GM18498 (cell line): ENCODE measurements around the gene CST1.
"Not testable (repeated sequence)": the region's sequence is repeated elsewhere in the genome, so short reads cannot be mapped to it uniquely, and the experiment has no call there.

ENCODE experiments used
- ATAC-seq: cut with Tn5 transposase; IDR thresholded peaks from one replicate; pipeline ENCODE4 v1.9.1; 2021; ENCODE audit warnings: mild to moderate bottlenecking, moderate library complexity; ENCODE audit not compliant: unreplicated experiment

Gene CST1, protein sequence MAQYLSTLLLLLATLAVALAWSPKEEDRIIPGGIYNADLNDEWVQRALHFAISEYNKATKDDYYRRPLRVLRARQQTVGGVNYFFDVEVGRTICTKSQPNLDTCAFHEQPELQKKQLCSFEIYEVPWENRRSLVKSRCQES

GRCh38 chr20:23750786-23751185 lies at the start of gene CST1:
Gene CST1, minus strand, starts transcription at chr20:23750935. Its CDS starts 69 bp downstream, at chr20:23750866.
- not testable (repeated sequence) for ATAC-seq

GRCh38 chr20:23799216-23799847 lies 48.6 kb upstream of the CST1 start:
- ATAC-seq: peak; percentile 78

GRCh38 chr20:23795526-23795925 lies 44.8 kb upstream of the CST1 start:
- ATAC-seq: no peak

DNA sequence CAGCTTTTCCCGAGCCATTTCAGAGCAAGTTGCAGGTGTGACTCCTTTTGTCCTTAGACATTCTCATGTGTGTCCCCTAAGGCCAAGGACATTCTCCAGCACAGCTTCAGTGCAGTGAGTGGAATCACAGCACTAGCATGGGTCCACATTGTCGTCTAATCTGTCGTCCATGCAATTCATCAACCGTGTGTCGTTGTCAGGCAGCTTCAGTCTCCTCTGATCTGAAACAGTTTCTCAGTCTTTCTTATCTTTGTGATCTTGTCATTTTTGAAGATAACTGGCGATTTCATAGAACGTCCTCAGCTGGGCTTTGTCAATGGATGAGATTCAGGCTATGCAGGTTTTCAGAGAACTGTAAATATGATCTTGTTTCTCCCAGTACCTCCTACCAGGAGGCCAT lies 44.1 kb upstream of the CST1 start:
- ATAC-seq: no peak

GRCh38 chr20:23794065-23794464 lies 43.3 kb upstream of the CST1 start:
- ATAC-seq: no peak

DNA sequence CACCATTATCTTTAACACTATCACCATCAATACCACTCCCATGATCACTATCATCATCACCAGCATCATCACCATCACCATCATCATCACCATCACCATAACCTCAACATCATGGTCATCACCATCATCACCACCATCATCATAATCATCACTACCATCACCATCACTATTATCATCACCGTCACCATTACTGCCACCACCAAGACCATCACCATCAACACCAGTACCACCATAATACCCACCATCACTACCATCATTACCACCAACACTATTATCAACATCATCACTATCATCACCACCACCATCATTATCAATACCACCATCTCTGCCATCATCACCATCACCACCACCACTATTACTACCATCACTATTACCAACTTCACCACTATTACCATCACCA lies 32.7 kb upstream of the CST1 start:
- no peak for ATAC-seq

GRCh38 chr20:23782366-23782983 lies 31.7 kb upstream of the CST1 start:
- ATAC-seq: no peak

- ATAC-seq: not testable (repeated sequence)
These were observed 27.9 kb upstream of the CST1 start for GRCh38 chr20:23778676-23779075.

GRCh38 chr20:23777380-23777779 lies 26.6 kb upstream of the CST1 start:
- not testable (repeated sequence) for ATAC-seq

DNA sequence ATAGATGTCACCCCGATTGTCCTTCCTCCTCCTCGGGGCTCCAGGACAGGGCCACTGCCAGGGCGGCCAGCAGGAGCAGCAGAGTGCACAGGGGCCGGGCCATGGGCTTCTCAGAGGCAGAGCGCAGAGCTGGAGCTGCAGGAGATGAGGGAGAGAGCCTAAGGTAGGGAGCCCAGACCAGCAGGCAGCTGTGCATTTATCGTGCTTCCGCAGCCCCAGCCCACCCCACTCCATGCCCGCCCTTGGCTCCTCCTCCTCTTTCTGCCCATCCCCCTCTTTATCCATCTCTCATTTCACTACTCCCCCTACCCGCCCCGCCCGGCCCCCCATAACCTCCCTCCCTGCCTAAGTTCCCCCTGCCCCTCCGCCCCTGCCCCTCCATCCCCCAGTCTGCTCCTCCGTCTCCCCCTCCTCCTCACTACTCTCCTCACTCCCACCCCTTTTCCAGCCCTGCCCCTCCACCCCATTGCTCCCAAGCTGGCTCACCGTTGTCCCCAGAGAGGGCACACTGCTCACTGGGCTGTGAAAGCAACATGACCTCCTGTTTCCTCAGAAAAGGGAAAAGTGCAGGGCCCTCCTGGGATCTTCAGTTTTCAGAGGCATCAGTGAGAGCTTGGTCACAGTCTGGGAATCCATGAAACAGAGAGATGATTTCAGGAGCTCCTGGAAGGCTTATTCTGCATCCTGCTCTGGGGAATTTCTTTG lies 25.5 kb upstream of the CST1 start:
- ATAC-seq: no peak

DNA sequence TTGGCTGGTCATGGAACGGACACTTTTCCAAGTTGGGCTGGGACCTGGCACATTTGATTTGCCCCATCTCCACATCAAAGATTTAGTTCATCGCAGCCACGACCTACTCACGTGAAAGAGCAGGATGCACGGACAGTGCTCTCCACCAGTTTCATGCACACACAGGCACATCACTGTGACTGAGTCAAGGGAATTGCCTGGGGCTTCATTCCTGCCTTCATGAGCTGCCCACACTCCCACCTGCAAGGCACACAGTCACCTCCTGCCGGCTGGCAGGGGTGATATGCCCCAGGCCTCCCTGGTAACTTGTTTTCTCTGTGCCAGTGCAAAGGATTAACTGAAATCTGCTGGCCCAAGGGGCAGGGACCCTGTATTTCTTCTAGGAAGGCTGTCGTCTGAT lies 23.3 kb upstream of the CST1 start:
- no peak for ATAC-seq

- ATAC-seq: no peak
These were observed 22.8 kb upstream of the CST1 start for GRCh38 chr20:23773579-23773978.

GRCh38 chr20:23773127-23773526 lies 22.4 kb upstream of the CST1 start:
- ATAC-seq: no peak

DNA sequence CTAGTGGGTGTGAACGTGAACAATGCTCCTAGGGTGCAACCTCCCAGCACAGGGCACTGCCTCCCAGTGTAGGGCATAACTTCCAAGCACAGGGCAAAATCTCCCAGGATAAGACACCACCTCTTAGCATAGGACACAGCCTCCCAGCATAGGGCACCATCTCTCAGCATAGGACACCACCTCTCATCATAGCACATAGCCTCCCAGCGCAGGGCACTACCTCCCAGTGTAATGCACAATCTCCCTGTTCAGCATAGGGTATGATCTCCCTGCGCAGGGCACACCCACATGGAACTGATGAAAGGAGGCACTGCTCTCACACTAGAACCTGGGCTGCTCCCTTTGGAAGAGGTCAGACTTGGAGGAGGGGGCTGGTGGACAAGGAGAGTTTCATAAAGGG lies 21.3 kb upstream of the CST1 start:
- ATAC-seq: no peak

DNA sequence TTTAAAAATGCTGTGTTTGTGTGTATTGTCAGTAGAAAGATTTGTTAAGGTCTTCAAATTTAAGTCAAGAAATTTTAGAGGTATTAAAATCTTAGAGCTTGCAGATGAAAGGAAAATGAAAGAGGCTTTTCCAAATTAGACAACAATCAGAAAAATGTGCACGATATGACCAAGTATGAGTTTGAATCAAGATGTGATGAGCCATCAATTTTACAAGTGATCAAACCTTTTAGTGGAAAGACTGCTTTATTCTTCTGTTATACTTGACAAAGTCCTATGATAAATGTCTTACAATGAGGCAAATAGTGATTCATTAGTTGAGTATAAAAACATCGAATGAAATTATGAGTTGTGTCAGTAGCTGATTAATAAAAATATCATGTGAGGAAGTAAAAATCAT lies 19.6 kb upstream of the CST1 start:
- ATAC-seq: no peak

DNA sequence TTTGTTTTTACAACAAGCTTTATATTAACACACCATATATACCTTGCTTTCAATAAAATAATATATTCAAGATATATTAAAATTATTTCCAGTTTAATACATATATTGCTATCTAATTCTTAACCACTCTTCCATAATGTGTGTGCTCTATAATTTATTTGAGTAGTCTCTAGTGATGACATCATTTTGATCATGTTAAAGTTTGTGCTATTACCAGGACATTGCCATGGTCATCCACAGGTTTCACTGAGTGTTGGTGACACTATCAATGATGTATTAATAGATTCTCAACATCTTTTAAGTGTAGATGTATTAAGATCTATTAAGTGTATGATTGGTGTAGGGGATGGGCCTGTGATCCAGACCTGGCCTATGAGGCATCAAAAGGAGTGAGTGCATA lies 17.8 kb upstream of the CST1 start:
- ATAC-seq: not testable (repeated sequence)

GRCh38 chr20:23766531-23766930 lies 15.8 kb upstream of the CST1 start:
- no peak for ATAC-seq

DNA sequence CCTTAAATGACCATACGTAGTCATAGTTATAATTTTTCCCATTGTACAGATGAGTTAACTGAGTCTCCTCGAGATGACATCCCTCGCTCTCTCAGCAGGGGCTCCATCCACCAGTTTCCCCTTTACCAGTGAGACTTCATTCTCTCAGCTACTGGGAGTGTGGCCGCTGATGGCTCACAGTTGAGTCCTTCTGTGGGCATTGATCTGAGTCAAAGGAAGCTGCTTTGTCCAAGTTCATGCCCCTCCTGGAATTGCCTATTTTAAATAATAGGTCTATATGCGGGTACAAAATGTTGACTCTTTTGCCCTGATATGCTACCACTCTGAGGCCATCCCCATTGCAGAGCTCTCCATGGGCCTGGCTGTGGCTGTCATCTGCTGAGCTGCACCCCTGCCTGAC lies 14.8 kb upstream of the CST1 start:
- ATAC-seq: no peak

DNA sequence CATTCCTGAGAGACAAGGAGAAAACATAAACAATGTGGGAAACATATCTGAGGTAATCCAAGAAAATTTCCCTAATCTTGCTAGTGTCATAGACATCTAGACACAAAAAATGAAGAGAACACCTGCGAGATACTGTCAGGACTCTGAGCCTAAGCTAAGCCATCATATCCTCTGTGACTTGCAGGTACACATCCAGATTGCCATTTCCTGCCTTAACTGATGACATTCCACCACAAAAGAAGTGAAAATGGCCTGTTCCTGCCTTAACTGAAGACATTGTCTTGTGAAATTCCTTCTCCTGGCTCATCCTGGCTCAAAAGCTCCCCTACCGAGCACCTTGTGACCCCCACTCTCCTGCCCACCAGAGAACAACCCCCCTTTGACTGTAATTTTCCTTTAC lies 13.9 kb upstream of the CST1 start:
- ATAC-seq: not testable (repeated sequence)

DNA sequence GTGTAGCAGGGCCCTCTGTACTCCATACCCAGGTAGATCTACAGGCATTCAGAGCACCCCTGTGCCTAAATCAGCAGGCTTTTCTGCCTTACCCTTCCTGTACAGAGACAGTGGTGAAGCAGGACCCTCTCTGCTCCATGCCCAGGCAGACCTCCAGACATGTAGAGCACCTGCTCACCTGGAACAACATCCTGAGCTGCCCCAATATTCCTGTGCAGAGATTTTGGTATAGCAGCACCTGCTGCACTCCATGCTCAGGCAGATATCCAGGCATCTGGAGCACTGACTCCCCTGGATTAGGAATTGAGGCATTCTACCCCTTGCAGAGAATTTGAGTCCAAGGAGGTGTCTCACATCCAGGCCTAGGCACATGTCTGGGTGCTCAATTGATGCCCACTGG lies 12.6 kb upstream of the CST1 start:
- ATAC-seq: no peak

DNA sequence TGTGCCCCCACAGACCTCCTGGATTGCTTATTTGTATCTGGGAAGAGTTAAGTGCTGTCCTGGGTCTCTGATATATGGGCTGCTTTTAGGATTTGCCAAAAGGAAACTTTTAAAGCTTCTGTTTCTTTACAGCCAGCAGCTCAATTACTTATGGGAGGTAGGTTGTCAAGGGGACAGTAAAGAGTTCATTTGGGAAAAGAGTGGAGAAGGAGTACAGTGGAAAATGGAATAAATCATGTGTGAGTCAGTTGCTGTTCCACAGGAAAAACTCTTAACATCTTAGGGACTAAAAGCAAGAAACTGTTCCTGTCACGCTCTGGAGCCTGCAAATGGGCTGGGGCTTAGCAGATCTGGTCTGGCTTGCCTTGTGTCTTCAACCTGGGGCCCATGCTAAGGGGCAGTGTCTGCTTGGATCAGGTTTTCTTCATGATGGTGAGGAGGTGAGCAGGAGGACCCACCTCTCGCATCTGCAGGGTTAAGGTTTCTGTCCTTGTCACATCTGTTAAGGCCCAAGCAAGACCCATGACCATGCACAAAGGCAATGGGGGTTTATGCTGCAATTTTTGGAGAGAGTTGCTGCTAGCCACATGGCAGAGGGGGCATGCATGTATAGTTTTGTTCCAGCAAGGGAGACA lies 8.7 kb upstream of the CST1 start:
- ATAC-seq: no peak
